Ovary (tissue), 9 donors: ENCODE results near the gene KYNU. TPM values are rescaled to one million over a fixed set of nuclear protein-coding genes. Genes with fewer than 3 reads are reported as not detected.

Source experiments
- DNase-seq, 5 donors: peaks; one replicate each; pipeline ENCODE4 v3.0.0-alpha.2; 2019 to 2020
- H3K27ac ChIP-seq, 2 donors: fragments of 200-600 bp; one replicate each; pipeline versions ENCODE4 v1.5.1 to v1.8.0; 2019 to 2022
- H3K27me3 ChIP-seq: fragments of 200-600 bp; one replicate; pipeline ENCODE4 v1.8.0; 2022
- H3K36me3 ChIP-seq: fragments of 200-600 bp; sonication (generic); one replicate; pipeline ENCODE4 v1.5.1; 2019
- H3K4me1 ChIP-seq: one replicate; pipeline ENCODE4 v1.8.1; 2013; ENCODE audit warnings: mild to moderate bottlenecking, moderate library complexity; ENCODE audit not compliant: insufficient read depth
- H3K4me3 ChIP-seq: fragments of 200-600 bp; sonication (generic); one replicate; pipeline ENCODE4 v1.5.1; 2017
- H3K9me3 ChIP-seq, 2 donors: fragments of 200-600 bp in 1 of 2; sonication (generic) in 1 of 2; one replicate each; pipeline versions ENCODE4 v1.5.1 to v1.8.1; 2013 to 2019; ENCODE audit warnings: mild to moderate bottlenecking in 1 of 2, moderate library complexity in 1 of 2
- CTCF ChIP-seq, 3 donors: fragments of 450-650 bp in 2 of 3; fragments of 200-600 bp in 1 of 3; IDR thresholded peaks; one replicate each; pipeline versions ENCODE4 v1.5.1 to v1.8.0; 2016 to 2022; ENCODE audit warnings: antibody characterized with exemption in 3 of 3, mild to moderate bottlenecking in 1 of 3
- EP300 ChIP-seq: sonication (generic); formaldehyde crosslinking; IDR thresholded peaks from one replicate; pipeline ENCODE4 v1.6.1; 2017; ENCODE audit warnings: antibody characterized with exemption
- POLR2A ChIP-seq: fragments of 450-650 bp; IDR thresholded peaks from one replicate; pipeline ENCODE4 v1.6.1; 2017; ENCODE audit warnings: antibody characterized with exemption, mild to moderate bottlenecking, moderate library complexity
- WGBS, 3 donors: extraction: QIAGEN DNeasy Blood & Tissue Kit in 1 of 3; methylation state at CpG; one replicate each; pipeline versions ENCODE4 v1.1.5 to v1.1.7; 2013 to 2017; 5-methylcytosine and 5-hydroxymethylcytosine counted together
- intact Hi-C, 4 donors: fragments of 100-400 bp; cut with DNase I; formaldehyde crosslinking; loops; one replicate each; pipeline versions ENCODE4 v1.11.0 to v1.15.1; 2022 to 2023
- polyA plus RNA-seq, 2 donors: library from polyadenylated mRNA; stranded (reverse); fragments of 200-250 nt in 1 of 2; fragments of 350-450 nt in 1 of 2; fragmentation: Illumina TruSeq in 1 of 2; extraction: RNeasy Lipid Tissue Mini Kit (QIAGEN cat#74804) in 1 of 2; gene quantifications; one replicate each; pipeline ENCODE4 v1.2.3, GENCODE V29; 2013 to 2014
- total RNA-seq, 7 donors: library from RNA; depleted of rRNA in 2 of 7; stranded (reverse); fragments of >200 nt in 2 of 7; fragmentation: NEBNext Ultra II Directional in 3 of 7; extraction: Animal tissue kit (Norgen Biotek cat#: 25700) in 3 of 7; gene quantifications; one replicate each; pipeline versions ENCODE4 v1.1.0 to v1.2.4, GENCODE V29; 2016 to 2023
- donor health status: DM: no; HTN: no; CAD: no; lungs with moderate emphysema.
- donor health status: DM: no; HTN: no; CAD: no.
- donor health status: Bipolar disorder and iron deficiency.
- donor health status: DM: yes; HTN: yes; CAD: no.
- donor health status: DM: no; HTN: no; CAD: no.
- donor health status: DM: yes; HTN: yes; CAD: no.

The KYNU gene
- total and polyA plus RNA-seq, 9 donors: 0.40 to 3.2 (median 0.74) TPM

- 89 to 93% (median 90%) methylated on average over 4 of the region's 4 CpGs for WGBS, 3 donors
- Histone ChIP-seq H3K9me3 (no peaks in the 10 kb centered on the region), H3K4me3 (no peak overlapping the region), H3K27ac (no peak overlapping the region), H3K36me3 (no peaks in the 10 kb centered on the region), H3K4me1 (no peaks in the 10 kb centered on the region), H3K27me3 (no peaks in the 10 kb centered on the region)
- DNase-seq: no peak
- TF ChIP-seq CTCF (IDR thresholded peaks at IDR 0.05) (no peak), EP300 (no peak), POLR2A (no peak)
- intact Hi-C loops: loop anchor here in 1 of 4 donors (1.0 kb wide), 1 partner anchor 11 kb away; no protein-coding TSS in a partner anchor
These were observed 1.8 kb upstream of the KYNU start for GRCh38 chr2:142875652-142876051.

GRCh38 chr2:142876423-142876822, 1.0 kb upstream of the KYNU start:
- Histone ChIP-seq H3K4me1 (no peaks in the 10 kb centered on the region), H3K36me3 (no peaks in the 10 kb centered on the region), H3K4me3 (no peak overlapping the region), H3K9me3 (no peaks in the 10 kb centered on the region), H3K27ac (no peak overlapping the region), H3K27me3 (no peaks in the 10 kb centered on the region)
- intact Hi-C loops: loop anchor here in 1 of 4 donors (1.0 kb wide), 1 partner anchor 10 kb away; no protein-coding TSS in a partner anchor
- TF ChIP-seq POLR2A (no peak), EP300 (no peak), CTCF (IDR thresholded peaks at IDR 0.05) (no peak)
- no peak for DNase-seq
- WGBS, 3 donors: 46 to 68% (median 51%) methylated on average over 2 of the region's 2 CpGs

- Histone ChIP-seq H3K9me3 (no peaks in the 10 kb centered on the region), H3K27me3 (no peaks in the 10 kb centered on the region), H3K27ac (no peak overlapping the region), H3K36me3 (no peaks in the 10 kb centered on the region), H3K4me1 (no peaks in the 10 kb centered on the region), H3K4me3 (no peak overlapping the region)
- no peak for TF ChIP-seq CTCF (IDR thresholded peaks at IDR 0.05)
- 68 to 77% (median 69%) methylated on average over 6 of the region's 6 CpGs for WGBS, 3 donors
- intact Hi-C loops: no loop called here
- no peak for DNase-seq
These were observed 691 bp downstream of the KYNU start for GRCh38 chr2:142878031-142878678.

- 87 to 93% (median 92%) methylated on average over 4 of the region's 4 CpGs for WGBS, 3 donors
- H3K4me3 ChIP-seq: no peak overlapping the region
These were observed 1.7 kb downstream of the KYNU start for GRCh38 chr2:142879151-142879550.

More at GRCh38 chr2:142879151-142879550, 1.7 kb downstream of the KYNU start:
- TF ChIP-seq CTCF (IDR thresholded peaks at IDR 0.05): no peak
- no peak for TF ChIP-seq POLR2A
- TF ChIP-seq EP300: no peak
- Histone ChIP-seq H3K36me3 (no peaks in the 10 kb centered on the region), H3K27me3 (no peaks in the 10 kb centered on the region), H3K4me1 (no peaks in the 10 kb centered on the region), H3K9me3 (no peaks in the 10 kb centered on the region), H3K27ac (no peak overlapping the region)
- intact Hi-C loops: no loop called here
- no peak for DNase-seq
